PC-9 (cell line): ENCODE measurements around the gene TAB3.

ENCODE experiments used
- EZH2 ChIP-seq: fragments of 200-600 bp; sonication (generic); IDR thresholded peaks from 2 replicates; pipeline ENCODE4 v1.8.0; 2017; ENCODE audit warnings: antibody characterized with exemption, low read depth
- TF ChIP-seq, protein P1 (sequence below): fragments of 200-600 bp; sonication (generic); conservative IDR thresholded peaks from 2 replicates; pipeline ENCODE4 v1.6.1; 2017; ENCODE audit warnings: mixed run types, antibody characterized with exemption, mild to moderate bottlenecking, moderate library complexity

- TF ChIP-seq, protein P1, sequence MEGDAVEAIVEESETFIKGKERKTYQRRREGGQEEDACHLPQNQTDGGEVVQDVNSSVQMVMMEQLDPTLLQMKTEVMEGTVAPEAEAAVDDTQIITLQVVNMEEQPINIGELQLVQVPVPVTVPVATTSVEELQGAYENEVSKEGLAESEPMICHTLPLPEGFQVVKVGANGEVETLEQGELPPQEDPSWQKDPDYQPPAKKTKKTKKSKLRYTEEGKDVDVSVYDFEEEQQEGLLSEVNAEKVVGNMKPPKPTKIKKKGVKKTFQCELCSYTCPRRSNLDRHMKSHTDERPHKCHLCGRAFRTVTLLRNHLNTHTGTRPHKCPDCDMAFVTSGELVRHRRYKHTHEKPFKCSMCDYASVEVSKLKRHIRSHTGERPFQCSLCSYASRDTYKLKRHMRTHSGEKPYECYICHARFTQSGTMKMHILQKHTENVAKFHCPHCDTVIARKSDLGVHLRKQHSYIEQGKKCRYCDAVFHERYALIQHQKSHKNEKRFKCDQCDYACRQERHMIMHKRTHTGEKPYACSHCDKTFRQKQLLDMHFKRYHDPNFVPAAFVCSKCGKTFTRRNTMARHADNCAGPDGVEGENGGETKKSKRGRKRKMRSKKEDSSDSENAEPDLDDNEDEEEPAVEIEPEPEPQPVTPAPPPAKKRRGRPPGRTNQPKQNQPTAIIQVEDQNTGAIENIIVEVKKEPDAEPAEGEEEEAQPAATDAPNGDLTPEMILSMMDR, result no peak
- no peak for TF ChIP-seq EZH2
These were observed 41.6 kb upstream of the TAB3 start for GRCh38 chrX:30930679-30931078.
